NCI-H226 (cell line): ENCODE measurements around the gene CORO1C.
A peak's percentile ranks its signal among the peaks of the same experiment; 100 is the strongest.
"Not testable (repeated sequence)": the region's sequence is repeated elsewhere in the genome, so short reads cannot be mapped to it uniquely, and the experiment has no call there.

Source experiments
- DNase-seq: peaks from one replicate; pipeline ENCODE4 v3.0.0-alpha.2; 2015

The CORO1C gene

DNA sequence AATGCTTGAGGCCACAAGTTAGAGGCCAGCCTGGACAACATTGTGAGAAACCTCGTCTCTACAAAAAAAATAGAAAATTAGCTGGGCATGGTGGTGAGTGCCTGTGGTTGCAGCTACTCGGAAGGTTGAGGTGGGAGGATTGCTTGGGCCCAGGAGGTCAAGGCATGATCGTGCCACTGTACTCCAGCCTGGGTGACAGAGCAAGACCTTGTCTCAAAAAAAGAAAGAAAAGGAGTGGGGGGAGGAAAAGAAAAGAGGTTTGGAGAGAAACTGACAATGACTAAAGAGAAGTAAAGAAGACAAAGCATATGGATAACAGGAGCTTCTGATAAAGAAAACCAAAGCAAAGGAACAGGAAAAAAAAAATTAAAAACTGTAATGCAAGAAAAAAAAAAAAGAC lies 60.2 kb downstream of the CORO1C start:
- no peak for DNase-seq

GRCh38 chr12:108670066-108670631 lies 61.2 kb downstream of the CORO1C start:
- DNase-seq: no peak

- no peak for DNase-seq
These were observed 62.8 kb downstream of the CORO1C start for GRCh38 chr12:108668542-108668941.

- no peak for DNase-seq
These were observed 63.3 kb downstream of the CORO1C start for GRCh38 chr12:108668063-108668462.

DNA sequence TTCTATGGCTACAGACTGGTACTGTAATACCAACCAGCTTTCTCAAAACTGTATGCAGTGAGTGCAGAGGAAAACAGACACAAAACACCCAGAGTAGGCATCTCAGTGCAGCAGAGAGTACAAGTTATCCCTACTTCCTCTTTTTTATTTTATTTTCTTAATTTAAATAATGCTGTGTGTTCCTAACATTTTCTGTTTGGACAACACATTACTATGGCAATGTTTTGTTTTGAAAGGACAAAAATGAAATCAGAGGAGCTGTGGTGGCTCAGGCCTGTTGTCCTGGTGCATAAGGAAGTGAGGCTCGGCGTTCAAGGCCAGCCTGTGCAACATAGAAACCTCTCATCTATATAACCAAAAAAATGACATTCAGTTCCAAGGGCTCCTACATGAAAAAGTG lies 64.0 kb downstream of the CORO1C start:
- DNase-seq: no peak

DNA sequence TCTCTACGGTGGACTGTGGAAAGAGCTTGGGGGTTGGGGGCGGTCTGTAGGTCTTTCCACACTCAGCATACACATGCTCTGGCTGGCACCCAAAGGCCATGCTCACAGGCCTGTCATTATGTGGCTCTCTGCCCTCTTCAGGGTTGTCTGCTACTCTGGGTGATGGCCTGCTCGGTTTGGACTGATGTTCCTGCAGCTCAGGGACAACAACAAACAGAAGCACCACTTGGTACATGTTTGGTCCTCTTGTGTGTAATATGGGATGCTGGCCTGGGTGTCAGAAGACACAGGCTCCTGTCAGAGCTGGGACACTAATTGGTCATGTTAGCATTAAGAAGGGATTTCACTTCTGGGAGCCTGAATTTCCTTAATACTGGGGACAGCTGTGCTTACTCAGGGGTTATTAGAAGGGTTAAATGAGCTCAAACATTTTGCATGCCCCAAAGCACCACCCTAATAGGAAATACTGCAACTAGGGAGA lies 64.9 kb downstream of the CORO1C start:
- no peak for DNase-seq

- DNase-seq: no peak
These were observed 65.6 kb downstream of the CORO1C start for GRCh38 chr12:108665608-108666202.

GRCh38 chr12:108664338-108665258 lies 66.7 kb downstream of the CORO1C start:
- peak; percentile 78 for DNase-seq

DNA sequence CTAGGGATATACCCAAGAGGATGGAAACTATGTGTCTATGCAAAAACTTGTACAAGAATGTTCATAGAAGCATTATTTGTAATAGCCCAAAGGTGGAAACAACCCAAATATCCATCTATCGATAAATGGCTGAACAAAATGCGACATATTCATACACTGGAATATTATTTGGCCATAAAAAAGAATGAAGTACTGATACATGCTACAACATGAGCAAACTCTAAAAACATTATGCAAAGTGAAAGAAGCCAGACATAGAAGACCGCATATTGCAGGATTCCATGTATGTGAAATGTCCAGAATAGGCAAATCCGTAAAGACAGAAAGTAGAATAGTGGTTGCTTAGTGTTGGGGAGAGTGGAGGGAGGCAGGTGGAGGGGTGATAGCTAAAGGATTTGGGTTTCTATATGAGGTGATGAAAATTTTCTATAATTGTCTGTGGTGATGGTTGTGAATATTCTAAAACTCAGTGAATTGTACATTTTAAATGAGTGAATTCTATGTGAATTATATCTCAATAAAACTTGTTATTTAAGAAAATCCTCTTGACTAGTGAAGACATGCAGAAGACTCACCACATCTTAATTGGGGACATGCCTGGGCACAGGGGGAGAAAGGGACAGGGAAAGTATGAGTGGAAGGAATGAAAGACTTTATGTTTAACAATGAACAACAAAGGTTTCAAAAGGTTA lies 67.8 kb downstream of the CORO1C start:
- no peak for DNase-seq

GRCh38 chr12:108658115-108658514 lies 73.2 kb downstream of the CORO1C start:
- not testable (repeated sequence) for DNase-seq

GRCh38 chr12:108657130-108657745 lies 74.1 kb downstream of the CORO1C start:
- DNase-seq: no peak

GRCh38 chr12:108656247-108656646 lies 75.1 kb downstream of the CORO1C start:
- DNase-seq: not testable (repeated sequence)

DNA sequence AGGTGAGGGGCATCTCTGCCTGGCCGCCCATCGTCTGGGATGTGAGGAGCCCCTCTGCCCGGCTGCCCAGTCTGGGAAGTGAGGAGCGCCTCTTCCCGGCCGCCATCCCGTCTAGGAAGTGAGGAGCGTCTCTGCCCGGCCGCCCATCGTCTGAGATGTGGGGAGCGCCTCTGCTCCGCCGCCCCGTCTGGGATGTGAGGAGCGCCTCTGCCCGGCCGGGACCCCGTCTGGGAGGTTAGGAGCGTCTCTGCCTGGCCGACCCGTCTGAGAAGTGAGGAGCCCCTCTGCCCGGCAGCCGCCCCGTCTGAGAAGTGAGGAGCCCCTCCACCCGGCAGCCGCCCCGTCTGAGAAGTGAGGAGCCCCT lies 75.5 kb downstream of the CORO1C start:
- DNase-seq: not testable (repeated sequence)

DNA sequence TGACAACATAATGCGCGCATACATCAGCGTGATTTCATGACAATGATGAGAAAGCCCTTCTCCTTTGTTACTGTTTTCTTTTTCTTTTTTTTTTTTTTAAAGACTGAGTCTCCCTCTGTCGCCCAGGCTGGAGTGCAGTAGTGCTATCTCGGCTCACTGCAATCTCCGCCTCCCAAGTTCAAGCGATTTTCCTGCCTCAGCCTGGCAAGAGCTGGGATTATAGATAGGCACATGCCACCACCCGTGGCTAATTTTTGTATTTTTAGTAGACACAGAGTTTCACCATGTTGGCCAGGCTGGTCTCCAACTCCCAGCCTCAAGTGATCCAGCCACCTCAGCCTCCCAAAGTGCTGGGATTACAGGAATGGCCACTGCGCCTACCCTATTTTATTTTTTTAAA lies 76.7 kb downstream of the CORO1C start:
- DNase-seq: not testable (repeated sequence)

DNA sequence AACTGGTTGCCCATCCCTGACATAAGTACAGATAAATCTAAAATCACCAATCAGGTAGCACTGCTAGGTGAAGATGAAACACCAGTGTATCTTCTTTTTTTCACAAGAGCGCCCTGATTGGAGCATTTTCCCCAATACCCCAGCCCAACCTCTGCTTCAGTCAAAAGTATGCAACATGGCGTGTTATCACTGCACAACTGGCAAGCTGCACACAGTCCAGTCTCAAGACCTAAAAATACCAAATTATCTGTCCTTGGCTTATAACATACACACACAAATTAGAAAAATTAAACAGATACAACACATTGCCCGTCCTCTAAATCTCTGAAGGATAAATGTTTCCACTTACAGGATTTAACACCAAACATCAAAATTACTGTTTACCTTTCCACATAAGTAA lies 77.4 kb downstream of the CORO1C start:
- no peak for DNase-seq

- DNase-seq: no peak
These were observed 78.2 kb downstream of the CORO1C start for GRCh38 chr12:108653082-108653516.

GRCh38 chr12:108650083-108650482 lies 81.2 kb downstream of the CORO1C start:
- DNase-seq: no peak

DNA sequence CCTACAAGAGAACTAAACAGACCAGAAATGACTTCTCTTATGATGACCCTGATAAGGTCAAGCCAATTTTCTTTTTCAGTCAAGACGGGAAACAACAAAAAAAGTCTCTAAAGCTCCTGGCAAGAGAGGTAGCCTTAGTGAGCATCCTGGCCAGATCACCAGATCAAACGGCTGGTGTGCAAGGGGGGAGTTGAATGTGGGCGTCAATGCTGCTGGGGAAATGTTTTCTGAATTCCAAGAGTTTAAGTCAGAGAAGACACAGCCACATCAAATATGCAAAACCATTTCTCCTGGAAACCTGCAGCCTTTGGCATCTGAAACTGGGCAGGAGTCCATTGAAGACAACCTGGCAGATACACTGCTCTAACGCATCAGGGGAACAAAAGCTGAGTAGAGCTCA lies 81.6 kb downstream of the CORO1C start:
- peak; percentile 90 for DNase-seq

- no peak for DNase-seq
These were observed 82.2 kb downstream of the CORO1C start for GRCh38 chr12:108649126-108649525.

DNA sequence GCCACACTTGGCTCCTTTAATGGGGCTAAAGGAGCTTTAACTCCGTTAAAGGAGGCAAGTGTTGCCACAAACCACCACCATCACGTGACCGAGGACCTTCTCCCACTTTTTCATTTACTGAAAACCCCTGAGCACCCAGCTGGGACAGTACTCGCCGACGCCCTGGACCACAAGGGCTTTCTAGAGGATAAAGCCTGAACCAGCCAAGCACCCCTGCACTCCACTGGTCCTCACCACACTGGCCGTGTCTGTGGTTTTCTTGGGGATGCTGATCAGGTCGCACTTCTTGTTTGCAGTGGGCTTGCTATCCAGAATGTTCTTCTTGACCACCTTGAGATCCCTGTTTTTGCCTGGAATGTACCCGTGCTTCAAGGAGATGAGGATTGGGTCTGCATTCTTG lies 82.9 kb downstream of the CORO1C start:
- DNase-seq: no peak

- DNase-seq: no peak
These were observed 83.6 kb downstream of the CORO1C start for GRCh38 chr12:108647585-108648287.
